ENCODE data around the gene NMB.
"Not testable (repeated sequence)": the region's sequence is repeated elsewhere in the genome, so short reads cannot be mapped to it uniquely, and the experiment has no call there.

The NMB gene, protein sequence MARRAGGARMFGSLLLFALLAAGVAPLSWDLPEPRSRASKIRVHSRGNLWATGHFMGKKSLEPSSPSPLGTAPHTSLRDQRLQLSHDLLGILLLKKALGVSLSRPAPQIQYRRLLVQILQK

GRCh38 chr15:84658080-84658787 is at the start of gene NMB:
NMB (minus strand) TSS chr15:84658199; CDS start chr15:84658152, 47 bp downstream.
- peak; percentile 79 for DNase-seq

- no peak for DNase-seq
These were observed 45.8 kb upstream of the NMB start for GRCh38 chr15:84703808-84704207.

DNA sequence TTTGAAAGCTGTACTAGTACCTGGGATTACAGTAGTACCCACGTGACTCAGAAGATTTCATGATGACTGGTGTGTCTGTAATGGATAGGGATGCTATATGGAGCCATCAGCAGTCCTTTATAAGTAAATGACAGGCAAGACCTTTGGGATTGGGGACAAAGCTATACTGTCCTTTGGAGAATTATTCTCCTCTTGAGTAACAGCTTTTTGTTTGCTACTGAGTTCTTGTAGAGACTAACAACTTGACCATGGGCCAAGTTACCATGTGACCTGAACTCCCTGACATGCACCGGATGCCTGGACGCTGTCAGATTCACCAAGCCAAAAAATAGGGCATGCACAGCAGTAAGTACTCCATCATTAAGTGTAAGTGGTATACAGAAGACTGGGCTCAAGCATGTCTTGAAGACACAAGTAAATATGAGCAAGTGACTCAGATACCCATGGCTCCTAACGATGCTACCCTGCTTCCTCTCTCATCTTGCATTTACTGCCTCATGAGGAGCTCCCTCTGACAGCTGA is 45.0 kb upstream of the NMB start:
- DNase-seq: no peak

GRCh38 chr15:84699538-84700191 is 41.7 kb upstream of the NMB start:
- DNase-seq: no peak

- no peak for DNase-seq
These were observed 39.4 kb upstream of the NMB start for GRCh38 chr15:84697236-84697990.

GRCh38 chr15:84696757-84697156 is 38.8 kb upstream of the NMB start:
- no peak for DNase-seq

- DNase-seq: no peak
These were observed 32.3 kb upstream of the NMB start for GRCh38 chr15:84690342-84690741.

DNA sequence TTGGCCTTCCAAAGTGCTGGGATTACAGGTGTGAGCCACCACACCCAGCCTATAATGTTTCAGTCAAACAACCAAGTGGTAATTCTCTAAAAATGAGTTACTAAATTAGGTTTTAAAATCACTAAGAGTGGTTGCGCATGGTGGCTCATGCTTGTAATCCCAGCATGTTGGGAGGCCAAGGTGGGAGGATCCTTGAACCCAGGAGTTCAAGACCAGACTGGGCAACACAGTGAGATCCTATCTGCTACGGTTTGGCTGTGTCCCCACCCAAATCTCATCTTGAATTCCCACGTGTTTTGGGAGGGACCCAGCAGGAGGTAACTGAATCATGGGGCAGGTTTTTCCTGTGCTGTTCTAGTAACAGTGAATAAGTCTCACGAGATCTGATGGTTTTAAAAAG is 31.9 kb upstream of the NMB start:
- DNase-seq: no peak

DNA sequence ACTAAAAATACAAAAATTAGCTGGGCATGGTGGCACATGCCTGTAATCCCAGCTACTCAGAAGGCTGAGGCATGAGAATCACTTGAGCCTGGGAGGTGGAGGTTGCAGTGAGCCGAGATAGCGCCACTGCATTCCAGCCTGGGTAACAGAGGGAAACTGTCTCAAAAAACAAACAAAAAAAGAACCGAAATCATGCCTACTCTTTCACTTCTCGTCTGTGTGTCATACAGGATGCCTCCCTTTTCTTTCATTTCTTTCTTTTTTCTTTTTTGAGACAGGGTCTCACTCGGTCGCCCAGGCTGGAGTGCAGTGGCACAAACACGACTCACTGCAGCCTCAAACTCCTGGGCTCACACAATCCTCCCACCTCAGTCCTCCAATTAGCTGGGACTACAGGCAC is 28.4 kb upstream of the NMB start:
- not testable (repeated sequence) for DNase-seq

GRCh38 chr15:84685304-84685703 is 27.3 kb upstream of the NMB start:
- DNase-seq: no peak

DNA sequence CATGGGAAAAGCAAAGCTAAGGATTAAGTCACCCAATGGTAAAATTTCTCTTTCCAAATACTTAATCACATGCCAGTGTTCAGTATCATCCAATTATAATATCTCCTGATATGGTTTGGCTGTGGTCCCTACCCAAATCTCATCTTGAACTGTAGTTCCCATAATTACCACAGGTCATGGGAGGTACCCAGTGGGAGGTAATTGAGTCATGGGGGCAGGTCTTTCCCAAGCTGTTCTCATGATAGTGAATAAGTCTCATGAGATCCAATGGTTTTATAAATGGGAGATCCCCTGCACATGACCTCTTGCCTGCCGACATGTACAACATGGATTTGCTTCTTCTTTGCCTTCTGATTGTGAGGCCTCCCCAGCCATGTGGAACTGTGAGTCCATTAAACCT is 26.1 kb upstream of the NMB start:
- DNase-seq: no peak

DNA sequence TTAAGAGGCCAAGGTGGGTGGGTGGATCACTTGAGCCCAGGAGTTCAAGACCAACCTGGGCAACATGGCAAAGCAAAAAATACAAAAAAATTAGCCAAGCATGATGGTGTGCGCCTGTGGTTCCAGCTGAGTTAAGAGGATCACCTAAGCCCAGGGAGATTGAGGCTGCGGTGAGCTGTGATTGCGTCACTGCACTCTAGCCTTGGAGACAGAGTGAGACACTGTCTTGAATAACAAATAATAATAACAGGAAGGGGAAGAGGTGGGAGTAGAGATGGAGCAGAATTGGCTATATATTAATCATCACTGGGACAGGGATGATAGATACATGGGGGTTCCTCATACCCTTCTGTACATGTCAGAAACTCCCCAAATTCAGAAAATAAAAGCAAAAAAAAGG is 23.8 kb upstream of the NMB start:
- DNase-seq: peak; percentile 44

- DNase-seq: no peak
These were observed 13.2 kb upstream of the NMB start for GRCh38 chr15:84671211-84671610.

DNA sequence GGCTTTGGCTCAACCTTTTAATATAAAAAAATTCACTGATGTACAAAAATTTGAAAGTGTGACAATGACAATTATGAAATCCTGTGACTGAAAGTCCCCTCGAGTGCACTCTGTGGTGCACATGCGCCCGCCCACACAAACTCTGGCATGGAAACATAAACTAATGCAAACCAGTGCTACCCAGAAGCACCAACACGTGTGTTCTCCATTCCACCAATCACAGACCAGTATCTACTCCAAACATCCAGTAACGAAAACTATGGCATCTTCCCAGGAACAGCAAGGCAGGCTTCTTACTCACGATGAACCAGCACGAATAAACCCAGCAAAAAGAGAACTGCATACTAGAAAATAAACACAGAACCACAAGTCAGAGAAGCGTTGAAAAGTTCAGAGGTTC is 11.7 kb upstream of the NMB start:
- peak; percentile 64 for DNase-seq

DNA sequence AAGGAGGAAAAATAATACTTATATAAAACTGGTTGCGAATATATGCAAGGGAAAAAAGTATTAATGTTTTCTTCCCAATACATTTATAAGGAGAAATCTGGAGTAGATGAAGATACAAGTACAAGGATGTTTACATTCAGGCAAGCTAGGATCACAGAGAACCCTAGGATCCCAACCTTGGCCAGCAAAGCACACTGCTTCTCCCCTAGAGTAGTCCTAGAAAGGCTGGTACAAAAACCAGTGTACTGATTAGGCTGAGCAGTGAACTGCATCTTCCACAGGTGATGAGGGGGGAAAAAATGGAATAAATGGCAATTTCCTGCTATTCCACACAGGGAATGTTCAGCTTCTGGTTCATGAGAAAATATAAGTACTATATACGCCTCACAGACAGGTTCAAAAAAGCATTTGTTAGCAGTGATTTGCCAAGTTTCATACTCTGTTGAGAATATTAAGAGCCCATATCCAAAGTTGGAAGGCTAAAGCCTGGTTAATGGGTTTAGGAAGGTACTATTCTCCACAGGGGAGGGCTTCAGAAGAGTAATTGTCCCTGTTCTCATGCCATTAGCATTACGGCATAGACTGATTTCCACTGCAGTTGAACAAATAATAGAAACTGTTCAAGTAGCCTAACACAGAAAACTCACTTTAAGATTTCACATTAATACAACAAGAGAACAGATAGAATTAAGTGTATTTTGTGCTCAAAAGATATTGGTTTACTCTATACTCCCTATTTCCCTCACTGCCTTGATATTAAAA is 10.4 kb upstream of the NMB start:
- no peak for DNase-seq

DNA sequence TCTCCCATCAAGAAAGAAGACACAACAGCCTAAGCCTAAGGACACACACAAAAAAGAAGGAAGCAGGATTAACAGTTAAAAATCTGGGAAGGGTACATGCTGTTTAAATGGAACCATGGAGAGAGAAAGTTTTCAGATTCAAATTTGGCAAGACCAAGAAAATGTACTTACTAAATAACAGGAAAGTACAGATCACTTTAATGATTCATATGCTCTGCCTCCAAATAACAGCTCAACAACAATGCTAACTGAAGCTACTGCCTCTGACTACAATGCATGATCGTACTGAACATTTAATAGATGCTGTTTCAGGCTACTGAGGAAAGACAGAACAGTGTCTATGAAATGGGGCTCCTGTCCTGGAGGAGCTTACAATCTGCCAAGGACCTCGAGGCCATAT is 8.4 kb upstream of the NMB start:
- DNase-seq: no peak

GRCh38 chr15:84661001-84661400 is 3.0 kb upstream of the NMB start:
- DNase-seq: no peak

DNA sequence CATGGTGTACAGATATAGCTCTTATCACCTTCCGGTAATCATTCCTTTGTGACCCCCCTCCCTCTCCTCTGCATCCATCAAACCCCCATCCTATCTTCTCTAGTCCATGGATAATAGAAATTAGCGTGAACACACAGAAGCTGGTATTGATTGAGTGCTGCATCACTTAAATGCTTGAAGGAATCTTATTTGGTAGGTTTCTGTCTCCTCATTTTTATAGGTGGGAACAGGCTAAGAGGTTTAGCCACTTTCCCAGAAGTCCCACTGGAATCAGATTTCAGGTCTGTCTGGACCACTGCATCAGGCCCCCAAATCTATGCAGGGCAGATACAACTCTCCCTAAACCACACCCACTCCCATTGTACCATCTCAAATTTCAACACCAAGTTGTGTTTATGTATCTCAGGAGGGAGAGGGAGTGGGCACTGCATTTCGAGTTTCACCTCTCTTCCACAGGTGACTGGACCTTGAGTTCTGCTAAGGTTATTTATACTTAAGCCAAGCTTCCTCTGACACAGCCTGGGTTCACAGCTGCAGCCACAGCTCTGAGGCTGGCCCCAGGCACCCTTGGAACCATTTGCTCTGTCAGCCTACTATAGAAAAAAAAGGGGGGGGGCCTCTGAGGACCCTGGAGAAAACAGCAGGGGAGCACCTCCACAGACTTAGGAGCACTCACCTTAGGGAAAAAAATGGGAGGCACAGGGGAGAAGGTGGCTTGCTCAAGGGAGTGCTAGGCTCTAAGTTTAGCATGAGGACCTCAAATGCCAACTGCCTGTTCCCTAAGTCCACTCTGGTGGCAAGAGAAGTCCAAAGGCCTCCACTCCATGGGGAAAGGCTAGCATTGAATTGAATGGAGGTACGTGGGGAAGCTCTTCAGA is 2.1 kb upstream of the NMB start:
- no peak for DNase-seq

- DNase-seq: no peak
These were observed 901 bp upstream of the NMB start for GRCh38 chr15:84658788-84659411.

DNA sequence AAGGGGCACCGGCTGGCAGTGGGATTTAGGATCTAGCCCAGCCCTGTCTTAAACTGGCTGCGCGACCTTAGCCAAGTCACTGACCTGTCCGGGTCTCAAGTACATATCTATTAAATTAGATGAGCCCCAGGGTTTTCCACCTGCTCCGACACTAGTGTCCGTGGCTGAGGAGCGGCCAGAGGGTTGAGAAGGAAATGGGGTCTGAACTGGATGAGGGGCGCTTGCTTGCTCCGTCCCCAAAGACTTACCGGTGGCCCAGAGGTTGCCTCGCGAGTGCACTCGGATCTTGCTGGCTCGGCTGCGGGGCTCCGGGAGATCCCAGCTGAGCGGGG is 285 bp downstream of the NMB start:
- DNase-seq: no peak

DNA sequence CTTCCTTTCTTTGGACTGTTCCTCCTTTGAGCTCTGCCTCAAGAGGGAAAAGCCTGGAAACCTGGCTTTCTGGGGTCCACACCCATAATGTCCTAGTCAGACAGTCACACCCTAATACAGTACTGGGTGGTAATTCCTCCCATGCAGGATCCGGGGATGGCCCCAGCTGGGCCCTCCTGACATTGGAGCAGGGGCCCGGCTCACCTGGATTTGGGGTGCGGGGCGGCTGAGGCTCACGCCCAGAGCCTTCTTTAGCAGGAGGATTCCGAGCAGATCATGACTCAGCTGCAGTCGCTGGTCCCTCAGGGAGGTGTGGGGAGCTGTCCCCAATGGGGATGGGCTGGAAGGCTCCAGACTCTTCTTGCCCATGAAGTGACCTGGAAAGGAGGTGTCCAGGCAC is 1.0 kb downstream of the NMB start:
- DNase-seq: no peak
